Spleen (tissue), 7 donors: ENCODE results near the gene ERBB2.

Experiments
- POLR2A ChIP-seq, 3 donors: fragments of 450-650 bp; IDR thresholded peaks; one replicate each; pipeline ENCODE4 v1.5.1; 2017; ENCODE audit warnings: antibody characterized with exemption in 3 of 3, mild to moderate bottlenecking in 1 of 3
- TF ChIP-seq, protein P1 (sequence below), 11 experiments: fragments of 200-600 bp in 7 of 11; fragments of 450-650 bp in 4 of 11; sonication (generic) in 4 of 11; IDR thresholded peaks in 8 of 11; conservative IDR thresholded peaks in 3 of 11; 1 replicate in 7 of 11; 2 replicates in 4 of 11; pipeline versions ENCODE4 v1.4.0 to v1.8.0; 2016 to 2021; ENCODE audit warnings: antibody characterized with exemption in 11 of 11, inconsistent platforms in 4 of 11, mild to moderate bottlenecking in 1 of 11
- donor health status: DM: no; HTN: no; CAD: no; lungs with moderate emphysema.
- donor health status: DM: no; HTN: no; CAD: no.
- donor health status: DM: no; HTN: no; CAD: no.

DNA sequence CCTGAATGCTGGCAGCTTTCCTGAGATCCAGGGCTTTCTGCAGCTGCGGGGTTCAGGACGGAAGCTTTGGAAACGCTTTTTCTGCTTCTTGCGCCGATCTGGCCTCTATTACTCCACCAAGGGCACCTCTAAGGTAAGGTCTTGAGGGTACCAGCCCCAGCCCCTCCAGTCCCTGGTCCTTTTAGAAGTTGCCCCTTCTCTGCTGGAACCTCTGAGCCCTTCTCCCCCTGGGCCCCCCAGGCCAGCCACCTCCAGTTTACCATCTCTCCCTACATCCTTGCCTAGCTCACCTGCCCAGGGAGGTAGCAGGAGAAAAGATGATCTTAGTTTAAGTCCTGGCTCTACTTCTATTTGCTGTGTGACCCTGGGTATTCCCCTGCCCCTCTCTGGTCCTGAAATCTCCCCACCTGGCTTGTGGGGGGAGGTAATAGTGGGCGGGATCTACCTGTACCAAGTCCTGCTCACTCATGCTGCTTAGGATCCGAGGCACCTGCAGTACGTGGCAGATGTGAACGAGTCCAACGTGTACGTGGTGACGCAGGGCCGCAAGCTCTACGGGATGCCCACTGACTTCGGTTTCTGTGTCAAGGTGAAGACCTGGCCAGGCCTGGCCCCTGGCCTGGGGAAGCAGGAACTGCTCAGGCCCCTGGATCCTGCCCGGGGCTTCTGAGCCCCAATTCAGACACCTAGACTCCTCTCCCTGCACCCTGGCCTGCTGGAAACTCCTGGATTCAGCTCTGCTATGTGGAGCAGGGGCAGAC, 44.4 kb downstream of the ERBB2 start:
- TF ChIP-seq, protein P1, sequence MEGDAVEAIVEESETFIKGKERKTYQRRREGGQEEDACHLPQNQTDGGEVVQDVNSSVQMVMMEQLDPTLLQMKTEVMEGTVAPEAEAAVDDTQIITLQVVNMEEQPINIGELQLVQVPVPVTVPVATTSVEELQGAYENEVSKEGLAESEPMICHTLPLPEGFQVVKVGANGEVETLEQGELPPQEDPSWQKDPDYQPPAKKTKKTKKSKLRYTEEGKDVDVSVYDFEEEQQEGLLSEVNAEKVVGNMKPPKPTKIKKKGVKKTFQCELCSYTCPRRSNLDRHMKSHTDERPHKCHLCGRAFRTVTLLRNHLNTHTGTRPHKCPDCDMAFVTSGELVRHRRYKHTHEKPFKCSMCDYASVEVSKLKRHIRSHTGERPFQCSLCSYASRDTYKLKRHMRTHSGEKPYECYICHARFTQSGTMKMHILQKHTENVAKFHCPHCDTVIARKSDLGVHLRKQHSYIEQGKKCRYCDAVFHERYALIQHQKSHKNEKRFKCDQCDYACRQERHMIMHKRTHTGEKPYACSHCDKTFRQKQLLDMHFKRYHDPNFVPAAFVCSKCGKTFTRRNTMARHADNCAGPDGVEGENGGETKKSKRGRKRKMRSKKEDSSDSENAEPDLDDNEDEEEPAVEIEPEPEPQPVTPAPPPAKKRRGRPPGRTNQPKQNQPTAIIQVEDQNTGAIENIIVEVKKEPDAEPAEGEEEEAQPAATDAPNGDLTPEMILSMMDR (IDR thresholded peaks at IDR 0.05 in 8 of 11, conservative IDR thresholded peaks at IDR 0.05 in 3 of 11) = no peak
- no peak for TF ChIP-seq POLR2A (IDR thresholded peaks at IDR 0.05)
